SK-N-MC (cell line): Measurements from ENCODE around the gene JPT2.

Experiments used
- EZH2 ChIP-seq: fragments of 200-600 bp; sonication (generic); IDR thresholded peaks from one replicate; pipeline ENCODE4 v1.6.1; 2017; ENCODE audit warnings: antibody characterized with exemption
- FOXP2 ChIP-seq: optimal IDR thresholded peaks from 2 replicates; pipeline ENCODE3; 2011; ENCODE audit warnings: mild to moderate bottlenecking, moderate library complexity; ENCODE audit not compliant: insufficient read depth; ENCODE audit errors: extremely low read length, control extremely low read depth
- POLR2AphosphoS5 ChIP-seq: IDR thresholded peaks from 2 replicates; pipeline ENCODE4 v1.6.1; 2012; ENCODE audit warnings: mild to moderate bottlenecking, low read depth, low read length, borderline replicate concordance

- TF ChIP-seq POLR2AphosphoS5: no peak
- TF ChIP-seq EZH2: no peak
- TF ChIP-seq FOXP2: no peak
Measured at GRCh38 chr16:1681032-1681431, 3.0 kb downstream of the JPT2 start.
